ENCODE results near the gene FAF2. TPM values are rescaled to one million over a fixed set of nuclear protein-coding genes. Genes with fewer than 3 reads are reported as not detected.

Gene FAF2
- total and polyA plus RNA-seq, 8 donors, result 33.9 to 54.4 (median 50.8) TPM

DNA sequence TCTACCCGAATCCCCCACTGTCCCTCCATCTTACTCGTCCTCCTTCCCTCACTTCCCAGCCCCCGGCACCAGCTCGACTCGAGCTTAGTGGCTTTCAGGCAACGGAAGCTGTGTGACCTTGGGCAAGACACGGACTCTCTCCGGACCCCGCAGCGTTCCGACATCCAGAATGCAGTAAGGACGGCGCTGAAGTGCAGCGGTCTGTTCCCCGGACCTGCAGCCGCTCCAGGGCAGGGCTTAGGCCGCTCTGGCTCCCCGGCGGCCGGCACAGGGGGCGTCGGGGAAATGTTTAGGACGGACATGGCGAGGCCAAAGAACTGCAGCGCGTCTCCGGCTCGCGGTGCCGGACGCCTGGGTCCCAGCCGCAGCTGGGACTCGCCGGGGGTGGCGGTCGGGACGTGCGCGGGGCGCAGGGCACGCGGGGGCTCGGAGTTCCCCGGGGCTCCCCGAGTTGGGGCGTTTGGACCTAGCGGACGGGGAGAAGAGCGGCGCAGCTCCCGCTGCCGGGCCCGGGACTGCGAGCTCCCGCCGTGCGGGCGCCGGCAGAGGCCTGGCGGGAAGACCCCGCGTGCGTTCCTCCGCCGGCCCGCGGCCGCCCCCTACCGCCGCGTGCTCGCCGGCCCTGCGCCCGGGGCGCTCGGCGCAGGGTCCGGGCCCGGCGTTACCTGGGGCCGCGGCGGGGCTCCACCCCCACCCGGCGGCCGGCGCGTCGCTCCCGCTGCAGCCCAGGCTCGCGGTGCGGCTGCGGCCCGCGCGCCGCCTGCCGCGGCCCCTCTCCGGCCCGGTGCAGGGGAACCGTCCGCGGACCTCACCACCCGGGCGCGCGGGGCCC lies 94.6 kb downstream of the FAF2 start:
- Histone ChIP-seq H3K4me3 (peak overlapping the region; percentile 49 to 73), H3K27me3 (no peaks in the 10 kb centered on the region), H3K27ac (peak overlapping the region; percentile 53 to 94), H3K36me3 (no peaks in the 10 kb centered on the region), H3K4me1 (peaks cover 21 to 67% of the 10 kb centered on the region in 2 donors), H3K9me3 (no peaks in the 10 kb centered on the region)
- intact Hi-C loops (cut with DNase I), result no loop called here
- TF ChIP-seq, protein P1, sequence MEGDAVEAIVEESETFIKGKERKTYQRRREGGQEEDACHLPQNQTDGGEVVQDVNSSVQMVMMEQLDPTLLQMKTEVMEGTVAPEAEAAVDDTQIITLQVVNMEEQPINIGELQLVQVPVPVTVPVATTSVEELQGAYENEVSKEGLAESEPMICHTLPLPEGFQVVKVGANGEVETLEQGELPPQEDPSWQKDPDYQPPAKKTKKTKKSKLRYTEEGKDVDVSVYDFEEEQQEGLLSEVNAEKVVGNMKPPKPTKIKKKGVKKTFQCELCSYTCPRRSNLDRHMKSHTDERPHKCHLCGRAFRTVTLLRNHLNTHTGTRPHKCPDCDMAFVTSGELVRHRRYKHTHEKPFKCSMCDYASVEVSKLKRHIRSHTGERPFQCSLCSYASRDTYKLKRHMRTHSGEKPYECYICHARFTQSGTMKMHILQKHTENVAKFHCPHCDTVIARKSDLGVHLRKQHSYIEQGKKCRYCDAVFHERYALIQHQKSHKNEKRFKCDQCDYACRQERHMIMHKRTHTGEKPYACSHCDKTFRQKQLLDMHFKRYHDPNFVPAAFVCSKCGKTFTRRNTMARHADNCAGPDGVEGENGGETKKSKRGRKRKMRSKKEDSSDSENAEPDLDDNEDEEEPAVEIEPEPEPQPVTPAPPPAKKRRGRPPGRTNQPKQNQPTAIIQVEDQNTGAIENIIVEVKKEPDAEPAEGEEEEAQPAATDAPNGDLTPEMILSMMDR (IDR thresholded peaks at IDR 0.05), result no peak
- DNase-seq, result peak in 1 of 4 donors; percentile 84
- peak; percentile 31 for ATAC-seq

GRCh38 chr5:176543428-176544182 lies 95.4 kb downstream of the FAF2 start:
- Histone ChIP-seq H3K9me3 (no peaks in the 10 kb centered on the region), H3K27me3 (no peaks in the 10 kb centered on the region), H3K27ac (peak overlapping the region; percentile 71 to 94), H3K36me3 (no peaks in the 10 kb centered on the region), H3K4me1 (peaks cover 17 to 64% of the 10 kb centered on the region in 2 donors), H3K4me3 (peak overlapping the region; percentile 40 to 73)
- peak in 3 of 4 donors; percentile 74 to 95 (median 77) for DNase-seq
- TF ChIP-seq, protein P1 (IDR thresholded peaks at IDR 0.05), result no peak
- peak; percentile 92 for ATAC-seq
- intact Hi-C loops (cut with DNase I), result no loop called here

DNA sequence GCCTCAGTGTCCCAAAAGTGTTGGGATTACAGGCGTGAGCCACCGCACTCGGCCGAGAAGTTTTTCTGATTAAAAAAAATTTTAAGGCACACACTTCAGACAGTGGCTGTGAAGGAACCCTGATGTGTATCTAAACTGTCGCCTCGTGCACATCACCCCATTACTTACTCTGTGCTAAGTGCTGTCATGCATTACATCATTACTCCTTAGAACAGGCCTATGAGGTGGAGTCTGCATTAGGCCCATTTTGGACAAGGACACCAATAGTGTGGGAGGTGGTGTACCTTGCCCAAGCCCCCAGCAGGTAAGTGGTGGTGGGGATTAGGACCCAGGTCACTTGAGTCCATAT lies 97.2 kb downstream of the FAF2 start:
- no peaks in the 10 kb centered on the region for H3K36me3 ChIP-seq
- peaks cover 0 to 1% of the 10 kb centered on the region in 2 donors for H3K27me3 ChIP-seq
- TF ChIP-seq, protein P1 (IDR thresholded peaks at IDR 0.05), result no peak
- H3K9me3 ChIP-seq, result no peaks in the 10 kb centered on the region
- peaks cover 17 to 48% of the 10 kb centered on the region in 2 donors for H3K4me1 ChIP-seq
- intact Hi-C loops (cut with DNase I), result no loop called here
- no peak overlapping the region for H3K4me3 ChIP-seq
- ATAC-seq, result no peak
- no peak overlapping the region for H3K27ac ChIP-seq
- DNase-seq, result no peak

DNA sequence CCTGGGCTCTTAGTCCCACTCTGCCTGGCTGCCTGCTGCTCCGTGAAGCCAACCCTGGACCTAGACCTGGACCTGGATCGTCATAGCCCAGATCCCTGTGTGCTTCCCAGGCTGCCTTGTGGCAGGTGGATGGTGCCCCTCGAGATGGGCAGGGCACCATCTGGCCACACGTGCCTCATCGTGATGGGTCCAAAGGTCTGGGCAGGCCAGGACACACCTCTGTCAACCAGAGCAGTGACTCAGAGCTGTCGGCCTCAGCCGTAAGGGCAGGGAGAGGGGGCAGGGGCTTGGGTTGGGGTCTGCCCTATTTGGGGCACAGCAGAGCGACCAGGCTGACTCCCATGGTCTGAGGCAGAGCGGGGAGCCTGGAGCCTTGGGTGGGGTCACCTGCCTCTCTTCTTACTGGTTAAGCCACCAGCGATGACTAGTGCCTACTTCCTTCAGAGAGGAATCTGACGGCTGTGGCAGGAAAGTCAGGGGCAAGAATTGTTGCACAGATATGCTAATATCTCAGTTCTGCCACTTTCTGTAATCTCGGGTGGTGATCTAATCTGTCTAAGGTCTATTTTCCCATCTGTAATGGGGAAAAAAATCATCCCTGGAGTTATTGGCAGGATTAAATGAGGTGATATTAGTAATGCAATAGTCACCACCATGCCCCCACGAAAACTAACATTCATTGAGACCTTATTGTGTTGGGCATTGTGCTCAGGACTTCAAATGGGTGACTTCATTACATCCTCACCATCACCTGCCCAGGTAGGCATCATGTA lies 97.7 kb downstream of the FAF2 start:
- DNase-seq, result no peak
- ATAC-seq, result no peak
- Histone ChIP-seq H3K27ac (no peak overlapping the region), H3K4me1 (peaks cover 17 to 48% of the 10 kb centered on the region in 2 donors), H3K4me3 (no peak overlapping the region), H3K9me3 (no peaks in the 10 kb centered on the region), H3K36me3 (no peaks in the 10 kb centered on the region), H3K27me3 (peaks cover 0 to 7% of the 10 kb centered on the region in 2 donors)
- TF ChIP-seq, protein P1 (IDR thresholded peaks at IDR 0.05), result no peak
- intact Hi-C loops (cut with DNase I), result no loop called here

All from left lung (tissue), 10 donors.